GM12864 (cell line): ENCODE measurements around the gene RSPRY1.
"Not testable (repeated sequence)": the region's sequence is repeated elsewhere in the genome, so short reads cannot be mapped to it uniquely, and the experiment has no call there.

Experiments
- DNase-seq: peaks from one replicate; pipeline ENCODE4 v3.0.0-alpha.2; 2011; ENCODE audit warnings: low read depth
- H3K4me3 ChIP-seq: 2 replicates; pipeline ENCODE4 v1.5.1; 2011; ENCODE audit warnings: mild to moderate bottlenecking, low read depth, low read length, control low read depth
- TF ChIP-seq, protein P1 (sequence below): IDR thresholded peaks from 2 replicates; pipeline ENCODE4 v1.5.1; 2011; ENCODE audit warnings: low read depth, mild to moderate bottlenecking, moderate library complexity, low read length, control low read depth, inconsistent platforms; ENCODE audit errors: missing control alignments

RSPRY1 gene

DNA sequence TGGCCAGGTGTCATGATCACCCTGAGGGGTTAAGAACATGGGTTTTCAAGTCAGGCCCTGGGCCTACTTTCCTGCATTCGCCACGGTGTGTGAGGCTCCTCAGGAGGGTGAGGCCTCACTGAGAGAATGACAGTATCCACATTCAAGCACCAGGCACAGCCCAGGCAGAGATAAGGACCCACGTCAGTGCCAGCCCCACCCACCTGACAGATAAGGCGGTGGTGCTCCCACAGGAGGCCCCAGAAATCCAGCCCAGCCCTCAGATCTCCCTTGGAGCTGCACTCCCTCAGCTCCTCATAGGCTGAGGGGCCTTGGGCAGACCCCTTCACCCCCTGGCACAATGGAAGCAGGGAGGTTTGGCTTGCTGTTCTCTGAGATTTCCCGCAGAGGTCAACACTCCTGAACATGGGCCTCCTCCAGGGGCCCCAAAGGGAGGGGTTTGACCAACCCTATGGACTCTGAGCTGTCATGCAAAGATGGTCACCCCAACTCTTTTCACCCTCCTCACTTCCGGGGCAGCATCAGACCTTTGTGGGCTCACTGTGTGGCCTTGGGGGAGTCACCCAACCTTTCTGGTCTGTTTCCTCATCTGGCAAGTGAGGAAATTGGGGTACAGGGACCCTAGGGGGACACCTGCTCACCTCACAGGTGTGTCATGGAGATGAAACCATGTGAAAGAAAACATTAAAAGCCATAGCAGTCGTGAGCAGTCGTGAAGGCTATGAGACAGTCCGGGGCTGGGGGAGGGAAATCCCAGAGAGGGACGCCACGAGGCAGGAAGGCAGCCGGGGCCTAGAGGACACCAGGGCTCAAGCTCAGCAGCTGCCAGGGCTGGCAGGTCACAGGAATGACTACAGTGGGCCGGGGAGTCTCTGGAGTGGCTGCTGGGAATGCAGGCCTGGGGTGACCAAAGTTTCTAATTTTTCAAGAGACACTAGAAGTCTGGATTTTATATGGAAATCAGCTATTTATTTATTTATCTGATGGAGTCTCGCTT, 83.0 kb downstream of the RSPRY1 start:
- TF ChIP-seq, protein P1, sequence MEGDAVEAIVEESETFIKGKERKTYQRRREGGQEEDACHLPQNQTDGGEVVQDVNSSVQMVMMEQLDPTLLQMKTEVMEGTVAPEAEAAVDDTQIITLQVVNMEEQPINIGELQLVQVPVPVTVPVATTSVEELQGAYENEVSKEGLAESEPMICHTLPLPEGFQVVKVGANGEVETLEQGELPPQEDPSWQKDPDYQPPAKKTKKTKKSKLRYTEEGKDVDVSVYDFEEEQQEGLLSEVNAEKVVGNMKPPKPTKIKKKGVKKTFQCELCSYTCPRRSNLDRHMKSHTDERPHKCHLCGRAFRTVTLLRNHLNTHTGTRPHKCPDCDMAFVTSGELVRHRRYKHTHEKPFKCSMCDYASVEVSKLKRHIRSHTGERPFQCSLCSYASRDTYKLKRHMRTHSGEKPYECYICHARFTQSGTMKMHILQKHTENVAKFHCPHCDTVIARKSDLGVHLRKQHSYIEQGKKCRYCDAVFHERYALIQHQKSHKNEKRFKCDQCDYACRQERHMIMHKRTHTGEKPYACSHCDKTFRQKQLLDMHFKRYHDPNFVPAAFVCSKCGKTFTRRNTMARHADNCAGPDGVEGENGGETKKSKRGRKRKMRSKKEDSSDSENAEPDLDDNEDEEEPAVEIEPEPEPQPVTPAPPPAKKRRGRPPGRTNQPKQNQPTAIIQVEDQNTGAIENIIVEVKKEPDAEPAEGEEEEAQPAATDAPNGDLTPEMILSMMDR, result no peak
- no peak overlapping the region for H3K4me3 ChIP-seq

DNA sequence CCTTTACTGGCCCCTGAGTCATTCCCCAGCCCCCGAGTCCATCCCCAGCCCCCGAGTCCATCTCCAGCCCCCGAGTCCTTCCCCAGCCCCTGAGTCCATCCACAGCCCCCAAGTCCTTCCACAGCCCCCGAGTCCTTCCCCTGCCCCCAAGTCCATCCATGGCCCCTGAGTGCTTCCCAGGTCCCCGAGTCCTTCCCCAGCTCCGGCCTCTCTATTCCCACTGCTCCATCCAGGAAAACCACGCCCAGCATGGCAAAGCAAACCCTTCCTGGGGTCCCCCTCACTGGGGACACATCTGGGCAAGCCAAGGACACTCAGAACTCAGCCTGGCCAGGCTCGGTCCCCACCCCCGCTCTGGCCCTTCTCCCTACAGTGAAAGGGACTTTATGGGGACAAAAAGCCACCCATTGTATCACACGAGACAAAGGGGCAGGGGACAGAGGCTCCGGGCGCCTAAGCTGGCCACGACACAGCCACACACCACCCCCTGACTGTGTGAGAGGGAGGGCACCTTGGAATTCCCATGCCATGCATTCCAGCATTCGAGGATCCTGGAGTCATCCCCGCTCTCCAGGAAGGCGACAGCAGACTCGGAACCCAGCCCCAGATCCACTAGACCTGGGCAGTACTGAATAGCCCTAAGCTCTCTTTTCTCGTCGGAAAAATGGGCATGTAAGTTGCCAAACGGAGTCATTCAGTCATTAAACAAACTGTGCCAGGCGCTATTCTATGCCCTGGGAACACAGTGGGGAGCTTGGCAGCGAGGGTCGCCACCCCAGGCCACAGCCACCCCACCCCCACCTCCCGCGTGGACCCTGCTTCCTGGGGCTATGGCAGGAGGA, 84.3 kb downstream of the RSPRY1 start:
- TF ChIP-seq, protein P1, result no peak
- H3K4me3 ChIP-seq, result no peak overlapping the region
- DNase-seq, result no peak

More for the DNA sequence above, 83.0 kb downstream of the RSPRY1 start:
- no peak for DNase-seq

DNA sequence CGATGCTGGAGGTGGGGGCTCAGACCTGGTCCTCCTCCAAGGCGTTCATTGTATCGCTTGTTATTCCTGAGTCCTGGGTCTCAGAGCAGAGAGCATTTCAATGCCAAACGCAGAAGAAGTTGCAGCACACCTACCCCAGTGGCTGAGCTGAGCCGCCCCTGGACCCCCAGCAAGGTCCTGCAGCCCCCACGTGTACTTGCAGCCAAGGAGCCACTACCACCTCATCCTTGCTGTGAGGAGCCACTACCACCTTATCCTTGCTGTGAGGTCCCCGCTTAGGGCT, 84.9 kb downstream of the RSPRY1 start:
- TF ChIP-seq, protein P1, result no peak
- no peak for DNase-seq
- no peak overlapping the region for H3K4me3 ChIP-seq

DNA sequence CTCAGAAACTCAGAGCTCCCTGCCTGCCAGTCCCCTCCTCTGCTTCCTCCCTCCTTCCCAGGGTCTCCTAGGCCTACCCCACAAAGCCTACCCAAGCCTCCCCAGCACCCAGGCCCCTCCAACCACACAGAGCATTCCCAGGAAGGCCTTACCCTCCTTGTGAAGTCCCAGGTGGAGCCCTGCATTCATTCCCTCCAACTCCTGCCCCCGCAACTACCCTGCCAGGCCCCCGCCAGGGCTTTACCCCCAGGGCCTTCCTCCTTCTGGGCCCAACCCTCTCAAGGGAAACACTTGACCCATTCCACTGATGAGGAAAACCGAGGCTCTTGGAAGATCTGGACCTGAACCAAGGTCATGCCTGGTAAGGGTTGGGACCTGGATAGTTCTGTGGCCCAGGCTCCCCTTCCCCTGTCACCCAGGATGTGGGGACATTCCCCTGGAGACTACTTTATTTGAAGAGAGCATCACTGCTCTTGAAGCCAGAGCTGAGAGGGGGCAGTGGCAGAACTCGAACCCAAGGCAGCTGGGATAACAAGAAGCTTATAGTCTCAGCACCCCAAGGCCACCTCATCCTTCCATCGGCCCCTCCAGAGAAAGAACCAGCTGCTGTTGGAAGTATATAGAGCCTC, 85.9 kb downstream of the RSPRY1 start:
- TF ChIP-seq, protein P1, result no peak
- no peak for DNase-seq

DNA sequence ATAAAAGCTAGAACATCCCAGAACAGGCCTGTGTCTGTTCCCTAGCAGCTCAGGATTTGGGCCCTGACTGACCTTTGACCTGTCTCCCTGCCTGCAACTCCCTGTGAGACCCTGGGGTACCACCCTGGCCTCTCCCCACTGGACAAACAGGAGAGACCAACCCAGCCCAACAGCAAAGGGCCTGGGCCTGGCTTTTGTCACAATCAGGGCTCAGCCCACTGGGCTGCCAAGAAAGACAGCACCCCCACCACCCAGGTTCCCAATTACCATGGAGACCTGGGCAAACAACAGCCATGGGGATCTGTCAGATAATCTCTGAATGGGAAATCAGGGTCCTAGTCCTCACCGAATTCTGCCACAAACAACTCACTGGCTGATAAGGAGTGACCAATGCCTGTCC, 87.2 kb downstream of the RSPRY1 start:
- DNase-seq, result no peak
- no peak overlapping the region for H3K4me3 ChIP-seq
- TF ChIP-seq, protein P1, result no peak

More for the DNA sequence above, 85.9 kb downstream of the RSPRY1 start:
- no peak overlapping the region for H3K4me3 ChIP-seq

DNA sequence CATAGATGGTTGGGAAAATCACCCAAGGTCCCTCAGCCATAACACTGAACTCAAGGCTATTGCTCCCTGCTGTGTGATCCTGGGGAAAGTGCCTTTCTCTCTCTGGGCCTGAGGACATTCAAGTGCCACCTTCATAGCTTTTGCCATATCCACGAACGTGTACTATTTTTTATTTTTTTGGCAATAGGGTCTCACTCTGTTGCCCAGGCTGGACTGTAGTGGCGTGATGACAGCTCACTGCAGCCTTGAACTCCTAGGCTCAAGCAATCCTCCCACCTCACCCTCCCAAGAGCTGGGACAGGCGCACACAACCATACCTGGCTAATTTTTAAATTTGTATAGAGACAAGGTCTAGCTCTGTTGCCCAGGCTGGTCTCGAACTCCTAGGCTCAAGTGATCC, 87.7 kb downstream of the RSPRY1 start:
- no peak overlapping the region for H3K4me3 ChIP-seq
- TF ChIP-seq, protein P1, result no peak

DNA sequence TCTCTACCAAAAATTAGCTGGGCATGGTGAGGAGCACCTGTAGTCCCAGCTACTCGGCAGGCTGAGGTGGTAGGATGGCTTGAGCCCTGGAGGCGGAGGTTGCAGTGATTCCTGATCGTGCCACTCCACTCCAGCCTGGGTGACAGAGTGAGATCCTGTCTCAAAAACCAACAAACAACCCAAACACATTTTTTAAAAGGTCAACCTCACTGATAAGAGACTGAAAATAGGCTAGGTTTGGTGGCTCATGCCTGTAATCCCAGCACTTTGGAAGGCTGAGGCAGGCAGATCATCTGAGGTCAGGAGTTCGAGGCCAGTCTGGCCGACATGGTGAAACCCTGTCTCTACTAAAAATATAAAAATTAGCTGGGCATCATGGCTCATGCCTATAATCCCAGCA, 89.8 kb downstream of the RSPRY1 start:
- H3K4me3 ChIP-seq, DNase-seq: not testable (repeated sequence)

More for the DNA sequence above, 87.7 kb downstream of the RSPRY1 start:
- DNase-seq, result no peak
